ENCODE data around the gene POLR1H.

DNA sequence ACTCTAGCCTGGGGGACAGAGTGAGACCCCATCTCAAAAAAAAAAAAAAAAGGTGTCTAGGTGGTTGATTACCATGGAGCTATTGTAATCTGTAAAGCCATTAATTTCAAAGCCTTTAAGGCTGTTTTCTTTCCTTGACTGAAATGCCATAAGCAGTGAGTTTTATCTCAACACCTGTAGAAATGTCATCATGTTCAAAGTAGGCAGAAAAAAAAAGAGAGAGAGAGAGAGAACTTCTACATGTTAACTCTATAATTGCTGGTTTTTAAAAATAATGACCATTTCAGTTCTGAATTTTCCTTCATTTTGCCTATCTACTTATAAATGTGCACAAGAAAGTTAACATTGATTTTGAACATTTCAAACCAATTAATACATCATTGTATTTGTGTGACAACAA lies 29.7 kb upstream of the POLR1H start:
- no peak for TF ChIP-seq CTCF (IDR thresholded peaks at IDR 0.05)
- TF ChIP-seq POLR2A (IDR thresholded peaks at IDR 0.05) = no peak

All from esophagus squamous epithelium (tissue), 4 donors.